SKM-1 (cell line): Measurements from ENCODE around the gene TMEM269.
A peak's percentile ranks its signal among the peaks of the same experiment; 100 is the strongest.

Experiments
- DNase-seq: peaks from one replicate; lab custom pipeline; 2025; ENCODE audit not compliant: unreplicated experiment; lab: John Stamatoyannopoulos, UW

TMEM269 gene

DNA sequence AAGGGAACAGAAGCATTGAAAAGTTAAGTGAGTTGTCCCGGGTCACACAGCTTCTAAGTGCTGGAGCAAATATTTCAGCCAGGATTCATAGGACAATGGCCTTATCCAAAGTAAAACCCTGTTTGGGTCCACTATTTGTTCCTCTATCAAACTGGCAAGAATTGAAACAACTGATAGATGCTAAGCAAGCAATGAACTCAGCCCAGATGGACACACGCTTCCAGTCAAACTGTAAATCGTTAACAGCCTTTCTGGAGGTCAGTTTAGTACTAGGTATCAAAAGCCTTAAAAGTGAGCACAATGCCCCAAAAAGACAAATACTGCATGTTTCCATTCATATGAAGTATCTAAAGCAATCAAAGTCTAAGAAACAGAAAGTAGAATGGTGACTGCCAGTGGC is 33.2 kb downstream of the TMEM269 start:
- DNase-seq: no peak

DNA sequence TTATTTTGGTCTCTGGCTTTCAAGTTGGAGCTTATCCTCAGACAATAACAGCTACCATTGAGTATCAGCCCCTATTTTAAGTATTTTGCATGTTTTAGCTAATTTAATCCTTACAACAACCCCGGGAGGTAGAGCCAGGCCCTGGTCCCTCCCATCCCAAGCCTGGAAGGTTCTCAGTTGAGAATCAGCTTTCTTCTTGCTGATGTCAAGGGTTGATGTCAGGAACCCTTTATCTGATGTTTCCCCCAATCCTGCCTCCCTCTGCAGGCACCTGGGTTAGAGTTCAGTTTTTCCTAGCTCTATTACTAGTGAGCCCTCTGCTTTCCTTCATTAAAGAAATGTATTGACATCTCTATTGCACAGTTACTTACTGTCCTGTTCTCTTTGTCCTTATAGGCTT is 36.0 kb downstream of the TMEM269 start:
- no peak for DNase-seq

DNA sequence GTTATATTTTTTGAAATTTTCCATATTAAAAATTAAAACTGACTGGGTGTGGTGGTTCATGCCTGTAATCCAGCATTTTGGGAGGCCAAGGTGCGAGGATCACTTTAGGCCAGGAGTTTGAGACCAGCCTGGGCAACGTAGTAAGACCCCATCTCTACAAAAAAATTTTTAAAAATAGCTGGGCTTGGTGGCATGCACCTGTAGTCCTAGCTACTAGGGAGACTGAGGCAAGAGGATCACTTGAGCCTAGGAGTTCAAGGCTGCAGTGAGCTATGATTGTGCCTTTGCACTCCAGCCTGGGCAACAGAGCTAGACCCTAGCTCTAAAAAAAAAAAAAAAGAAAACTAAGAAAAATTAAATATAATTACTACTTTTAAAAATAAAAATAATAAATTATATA is 36.9 kb downstream of the TMEM269 start:
- no peak for DNase-seq

DNA sequence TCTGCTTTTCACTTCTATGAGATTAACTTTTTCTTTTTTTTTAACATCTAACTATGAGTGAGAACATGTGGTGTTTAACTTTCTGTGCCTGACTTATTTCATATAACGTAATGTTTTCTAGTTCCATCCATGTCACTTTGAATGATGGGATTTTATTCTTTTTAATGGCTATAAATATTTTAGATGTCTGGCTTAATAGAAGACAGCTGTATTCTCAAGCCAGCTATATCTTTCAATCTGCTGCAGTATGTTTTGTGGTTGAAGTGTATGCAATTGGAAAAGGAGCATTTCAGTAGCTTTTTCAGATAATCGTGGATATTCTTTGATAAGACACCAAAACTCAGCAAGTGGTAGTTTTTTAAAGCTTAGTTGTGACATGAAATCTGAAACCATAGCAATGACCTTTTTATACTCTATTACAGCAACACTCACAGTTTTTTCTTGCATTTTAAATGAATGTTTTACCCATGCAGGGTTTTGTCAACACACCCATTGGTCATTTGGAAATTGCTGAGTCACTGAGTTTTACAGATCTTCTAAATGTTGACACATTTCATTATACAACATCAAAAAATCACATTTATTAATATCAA is 38.1 kb downstream of the TMEM269 start:
- DNase-seq: no peak

DNA sequence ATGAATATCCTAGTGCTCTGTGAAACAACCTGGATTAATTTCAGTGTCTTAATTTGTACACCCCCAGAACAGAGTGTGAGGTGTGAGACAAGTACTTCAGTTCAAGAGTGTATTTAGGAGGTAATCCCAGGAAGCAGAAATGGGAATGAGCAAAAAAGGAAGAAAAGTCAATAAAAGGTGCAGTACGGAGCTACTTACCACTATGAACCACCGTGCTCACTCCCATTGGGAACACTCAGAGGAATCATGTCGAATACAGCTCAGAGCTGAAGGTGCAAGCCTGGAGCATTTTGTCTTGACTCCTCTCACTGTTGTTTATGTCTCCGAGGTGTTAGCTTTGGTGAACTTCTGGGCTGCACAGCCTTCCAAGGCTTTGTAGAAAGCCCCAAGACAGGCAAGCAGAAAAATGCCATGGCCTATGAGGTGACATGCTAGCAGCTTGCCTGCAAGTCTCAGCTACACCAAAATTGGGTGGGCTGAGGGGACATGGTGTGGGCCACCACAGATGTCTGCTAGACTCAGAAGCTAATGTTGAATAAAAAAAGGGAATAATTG is 39.8 kb downstream of the TMEM269 start:
- DNase-seq: no peak

DNA sequence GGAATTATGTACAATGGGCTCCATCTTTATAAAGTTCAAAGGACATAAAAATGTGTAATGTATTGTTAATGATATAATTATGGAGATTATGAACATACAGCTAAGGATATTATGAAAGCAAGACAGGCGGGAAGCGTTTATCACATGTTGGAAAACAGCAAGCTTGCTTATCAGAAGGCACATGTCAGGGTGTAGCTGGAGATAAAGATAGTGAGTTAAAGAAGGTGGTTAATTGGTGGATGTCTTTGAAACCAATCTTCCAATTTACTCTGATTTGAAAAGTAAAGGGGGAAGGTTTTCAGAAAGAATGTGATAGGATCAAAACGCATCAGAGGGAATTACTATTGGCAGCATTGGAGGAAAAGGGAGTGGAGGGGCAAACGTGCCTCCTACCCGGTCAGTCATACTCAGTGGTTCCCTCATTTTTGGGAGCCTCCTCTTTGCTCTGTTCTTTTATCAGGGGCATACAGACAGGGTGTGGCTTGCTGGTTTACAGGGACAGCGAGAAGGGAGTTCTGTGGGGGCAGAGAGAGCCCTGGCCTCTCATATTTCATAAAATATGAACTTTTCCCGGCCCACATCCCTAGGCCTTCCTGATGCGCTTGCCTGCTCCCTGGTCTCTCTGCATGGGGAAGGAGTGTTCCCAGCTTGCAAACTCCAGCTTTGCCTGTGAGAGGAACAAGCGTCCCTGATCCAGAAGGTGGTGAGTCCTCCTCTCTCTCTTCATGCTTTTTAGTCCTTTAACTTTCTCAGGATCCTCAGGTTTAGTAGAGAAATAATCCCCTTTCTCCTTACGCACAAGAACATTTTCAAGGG is 40.5 kb downstream of the TMEM269 start:
- DNase-seq: no peak

DNA sequence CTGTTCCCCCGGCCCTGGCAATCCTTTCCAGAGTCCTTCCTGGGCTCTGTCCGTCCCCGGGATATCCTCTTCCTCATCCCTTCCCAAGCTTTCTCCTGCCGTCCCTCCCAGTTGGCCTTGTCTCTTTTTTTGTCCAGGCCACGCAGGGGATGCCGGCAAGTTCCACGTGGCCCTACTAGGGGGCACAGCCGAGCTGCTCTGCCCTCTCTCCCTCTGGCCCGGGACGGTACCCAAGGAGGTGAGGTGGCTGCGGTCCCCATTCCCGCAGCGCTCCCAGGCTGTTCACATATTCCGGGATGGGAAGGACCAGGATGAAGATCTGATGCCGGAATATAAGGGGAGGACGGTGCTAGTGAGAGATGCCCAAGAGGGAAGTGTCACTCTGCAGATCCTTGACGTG is 45.8 kb downstream of the TMEM269 start:
- DNase-seq: no peak

DNA sequence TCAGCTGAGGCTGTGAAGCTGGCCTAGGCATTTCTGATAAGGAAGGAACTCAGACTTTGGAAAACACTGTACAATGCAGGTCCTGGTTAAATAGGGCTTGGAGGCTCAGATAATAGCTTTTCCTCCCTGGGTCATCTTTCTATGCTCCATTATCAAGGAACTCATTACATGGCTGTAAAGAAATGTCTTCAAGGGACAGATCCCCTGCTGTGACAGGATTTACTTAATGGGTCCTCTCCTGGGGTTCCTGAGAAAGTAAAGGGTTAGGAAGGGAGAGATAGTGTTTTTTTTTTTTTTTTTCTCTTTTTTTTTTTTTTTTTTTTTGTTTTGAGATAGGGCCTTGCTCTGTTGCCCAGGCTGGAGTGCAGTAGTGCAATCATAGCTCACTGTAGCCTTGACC is 46.5 kb downstream of the TMEM269 start:
- DNase-seq: no peak

DNA sequence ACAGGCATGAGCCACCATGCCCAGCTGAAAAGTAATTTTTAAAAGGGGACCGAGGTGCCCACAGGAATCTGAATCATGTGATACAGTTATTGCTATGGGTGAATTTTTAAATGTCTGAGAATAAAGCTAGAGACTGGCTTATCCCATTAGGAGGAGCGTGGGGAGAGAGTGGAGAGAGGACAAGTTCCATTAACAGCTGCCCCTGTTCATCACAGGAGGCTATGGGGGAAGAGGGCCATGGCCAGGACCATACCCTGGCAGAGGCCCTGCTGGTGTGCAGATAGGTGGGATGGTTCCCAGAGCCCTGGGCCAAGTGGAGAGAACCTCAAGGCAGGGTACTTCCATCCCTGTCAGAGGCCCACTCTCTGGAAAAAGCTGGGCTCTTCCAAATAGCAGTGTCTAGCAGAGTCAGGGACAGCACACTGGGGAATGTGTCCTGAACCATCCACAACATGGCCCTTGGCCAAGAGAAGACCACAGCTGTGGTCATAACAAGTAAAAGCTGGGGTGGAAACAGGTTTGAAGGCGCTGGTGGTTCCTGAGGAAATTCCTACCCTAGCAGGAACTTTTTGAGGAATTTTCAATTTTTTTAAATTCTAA is 48.0 kb downstream of the TMEM269 start:
- no peak for DNase-seq

DNA sequence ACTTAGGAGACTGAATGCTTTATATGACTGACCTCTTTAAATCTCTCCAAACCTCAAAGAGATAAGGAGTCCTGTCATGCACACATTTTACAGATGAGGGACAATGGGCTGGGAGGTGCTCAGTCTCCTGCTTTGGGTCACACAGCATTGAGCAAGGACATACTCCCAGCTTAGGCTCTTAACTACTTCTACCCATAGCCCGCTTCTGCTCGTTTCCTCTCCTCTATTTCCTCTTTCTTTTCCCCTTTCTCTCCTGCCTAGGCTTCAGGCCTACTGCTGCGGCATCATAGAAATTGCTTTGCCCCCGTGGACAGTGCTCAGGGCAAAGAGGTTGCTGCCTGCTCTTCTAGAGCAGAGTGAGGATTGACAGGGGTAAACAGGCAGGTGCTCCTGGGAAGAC is 49.2 kb downstream of the TMEM269 start:
- peak; percentile 54 for DNase-seq

DNA sequence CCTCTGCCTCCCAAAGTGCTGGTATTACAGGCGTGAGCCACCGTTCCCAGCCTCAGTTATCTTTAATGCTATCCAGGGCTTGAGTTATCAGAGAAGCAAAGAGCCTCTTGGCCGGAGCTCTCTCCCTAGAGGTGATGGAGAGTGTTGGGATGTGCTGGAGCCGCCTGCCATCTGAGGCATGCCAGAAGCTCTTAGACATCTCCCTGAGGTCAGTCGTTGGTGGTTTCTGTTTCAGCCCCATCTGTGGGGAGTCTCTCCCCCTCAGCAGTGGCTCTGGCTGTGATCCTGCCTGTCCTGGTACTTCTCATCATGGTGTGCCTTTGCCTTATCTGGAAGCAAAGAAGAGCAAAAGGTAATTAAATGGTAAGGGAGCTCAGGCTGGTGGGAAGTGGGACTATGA is 50.0 kb downstream of the TMEM269 start:
- no peak for DNase-seq

DNA sequence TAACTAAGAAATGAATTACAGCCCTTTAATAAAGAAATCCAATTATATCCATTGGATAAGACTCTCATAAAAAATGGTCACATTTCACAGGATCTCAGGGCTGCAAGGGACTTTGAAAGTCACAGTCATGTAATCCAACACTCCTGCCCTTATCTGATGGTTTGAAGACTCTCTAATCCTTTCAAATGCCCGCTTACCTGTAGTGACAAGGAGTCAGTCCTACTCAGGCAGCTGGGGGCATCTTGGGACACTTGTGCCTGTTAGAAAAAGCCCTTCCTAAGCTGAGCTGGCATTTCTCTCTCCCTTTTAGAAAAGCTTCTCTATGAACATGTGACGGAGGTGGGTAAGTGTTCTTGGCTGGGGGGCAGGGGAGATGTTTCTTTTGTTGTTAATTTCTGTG is 50.6 kb downstream of the TMEM269 start:
- DNase-seq: no peak

DNA sequence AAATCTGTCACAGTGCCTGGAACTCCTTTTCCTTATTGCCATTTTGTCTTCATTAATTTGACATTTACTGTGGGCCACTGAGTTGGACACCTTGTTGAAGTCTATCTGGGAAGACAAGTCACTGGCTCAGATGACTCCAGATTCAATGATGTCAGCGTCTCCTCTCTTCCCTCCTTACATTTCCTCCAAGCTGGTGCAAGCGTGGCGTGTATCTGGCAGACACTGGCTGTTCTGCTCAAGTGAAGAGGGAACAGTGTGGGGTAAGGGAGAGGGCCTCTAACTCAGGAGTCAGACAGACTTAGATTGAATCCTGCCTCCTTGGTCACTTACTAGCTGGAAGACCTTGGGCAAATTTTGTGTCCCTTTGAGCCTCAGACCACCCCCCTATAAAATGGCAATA is 52.9 kb downstream of the TMEM269 start:
- no peak for DNase-seq

DNA sequence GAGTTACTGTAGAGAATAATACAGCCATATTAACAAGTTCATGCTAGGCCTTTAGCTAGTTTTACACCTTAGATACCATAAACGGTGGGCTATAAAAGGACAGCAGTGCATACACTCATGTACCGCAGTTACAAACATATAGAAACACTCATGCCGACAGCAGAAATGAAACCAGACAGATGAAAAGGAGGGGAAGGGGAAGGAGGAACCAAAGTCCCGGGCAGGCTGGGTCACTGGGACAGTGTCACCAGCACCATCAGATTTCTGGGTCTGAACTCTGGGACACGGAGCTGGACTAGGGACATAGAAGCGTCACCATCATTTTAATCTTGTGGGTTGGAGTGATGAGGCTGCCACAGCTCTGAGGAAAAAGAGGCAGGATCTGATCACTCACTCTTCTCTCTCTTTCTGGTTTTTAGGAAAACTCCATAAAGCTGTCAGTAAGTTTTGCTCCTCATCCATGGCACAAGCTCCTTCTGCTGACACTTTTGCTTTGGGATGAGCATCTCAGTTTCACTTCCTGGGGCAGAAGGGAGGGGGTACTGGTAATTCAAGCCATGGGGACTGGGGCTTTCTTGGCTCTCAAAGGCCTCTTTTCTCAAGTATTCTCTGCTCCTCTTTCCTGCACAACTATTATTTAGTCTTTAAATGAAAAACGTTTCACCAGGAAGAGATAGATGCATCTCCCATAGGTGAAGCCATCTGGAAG is 53.8 kb downstream of the TMEM269 start:
- no peak for DNase-seq

DNA sequence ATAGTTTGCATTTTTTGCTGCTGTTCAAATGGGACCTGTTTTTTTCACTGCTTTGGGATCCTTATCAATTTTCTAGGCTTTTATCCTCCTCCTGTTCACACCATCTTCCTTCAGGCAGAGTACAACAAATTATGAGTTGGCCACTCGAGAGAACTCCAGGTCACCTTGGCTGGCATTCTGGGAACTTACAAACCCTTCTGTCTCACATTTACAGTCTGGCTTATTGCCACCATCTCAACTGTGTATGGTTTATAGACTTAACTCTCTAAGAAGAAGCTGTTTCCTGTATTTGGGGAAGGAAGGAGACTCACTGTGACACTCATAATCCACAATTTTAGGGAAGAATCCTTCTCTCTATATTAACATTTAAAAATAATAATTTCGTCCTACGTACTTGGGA is 56.2 kb downstream of the TMEM269 start:
- DNase-seq: no peak

DNA sequence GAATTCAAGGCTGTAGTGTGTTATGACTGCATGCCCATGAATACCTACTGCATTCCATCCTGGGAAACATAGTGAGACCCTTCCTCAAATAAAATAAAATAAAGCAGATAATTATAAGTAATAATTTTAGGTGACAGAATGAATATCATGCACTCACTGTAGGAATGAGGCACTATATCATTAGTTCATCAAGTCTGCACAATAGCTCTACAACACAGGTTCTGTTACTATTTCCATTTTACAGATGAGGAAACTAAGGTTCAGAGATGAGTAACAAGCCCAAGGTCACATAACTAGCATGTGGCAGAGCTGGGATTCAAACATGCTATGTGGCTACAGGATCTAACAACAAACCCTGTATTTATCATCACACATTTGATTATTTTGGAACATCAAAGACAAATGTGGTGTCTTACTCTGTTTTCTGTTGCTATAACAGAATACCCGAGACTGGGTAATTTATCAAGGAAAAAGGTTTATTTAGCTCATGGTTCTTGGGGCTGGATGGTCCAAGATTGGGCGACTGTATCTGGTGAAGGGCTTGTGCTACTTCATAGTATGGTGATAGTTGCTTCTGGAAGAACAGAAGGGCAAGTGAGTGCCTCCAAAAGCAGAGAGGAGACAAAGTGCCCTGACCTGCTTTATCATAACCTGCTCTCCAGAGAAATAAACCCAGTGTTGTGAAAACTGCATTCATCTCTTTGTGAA is 56.8 kb downstream of the TMEM269 start:
- no peak for DNase-seq

DNA sequence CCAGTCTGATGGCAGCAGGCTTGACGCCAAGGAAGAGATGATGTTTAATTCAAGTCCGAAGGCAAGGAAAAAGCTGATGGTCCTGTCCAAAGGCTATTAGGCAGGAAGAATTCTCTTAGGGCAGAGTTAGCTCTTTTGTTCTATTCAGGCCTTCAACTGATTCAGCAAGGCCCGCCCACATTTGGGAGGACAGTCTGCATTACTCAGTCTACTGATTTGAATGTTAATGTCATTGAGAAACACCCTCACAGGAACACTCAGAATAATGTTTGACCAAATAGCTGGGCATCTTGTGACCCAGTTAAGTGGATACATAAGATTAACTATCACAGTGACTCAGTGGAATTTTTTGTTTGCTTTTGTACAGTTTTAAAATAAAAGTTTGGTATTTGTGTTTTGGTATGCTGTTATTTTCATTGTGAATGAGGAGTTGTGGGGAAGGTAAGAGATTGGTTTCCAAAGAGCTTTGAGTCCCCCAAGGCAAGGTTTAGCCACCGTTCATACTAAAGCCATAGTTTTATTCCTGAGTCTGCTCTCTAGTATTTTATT is 59.9 kb downstream of the TMEM269 start:
- no peak for DNase-seq

DNA sequence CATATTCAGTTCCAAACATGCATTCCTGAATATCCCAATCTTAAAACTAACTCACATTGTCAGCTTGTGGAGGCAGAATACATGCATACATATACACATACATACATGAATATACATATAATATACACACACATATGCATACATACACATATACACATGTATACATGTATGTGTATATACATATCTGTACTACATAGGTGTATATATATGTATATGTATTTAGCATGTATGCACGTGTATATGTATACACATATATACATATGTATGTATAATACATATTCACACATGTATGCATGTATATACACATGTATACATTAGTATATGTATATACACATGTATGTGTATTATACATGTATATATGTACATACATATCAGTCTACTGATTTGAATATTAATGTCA is 60.4 kb downstream of the TMEM269 start:
- DNase-seq: no peak

DNA sequence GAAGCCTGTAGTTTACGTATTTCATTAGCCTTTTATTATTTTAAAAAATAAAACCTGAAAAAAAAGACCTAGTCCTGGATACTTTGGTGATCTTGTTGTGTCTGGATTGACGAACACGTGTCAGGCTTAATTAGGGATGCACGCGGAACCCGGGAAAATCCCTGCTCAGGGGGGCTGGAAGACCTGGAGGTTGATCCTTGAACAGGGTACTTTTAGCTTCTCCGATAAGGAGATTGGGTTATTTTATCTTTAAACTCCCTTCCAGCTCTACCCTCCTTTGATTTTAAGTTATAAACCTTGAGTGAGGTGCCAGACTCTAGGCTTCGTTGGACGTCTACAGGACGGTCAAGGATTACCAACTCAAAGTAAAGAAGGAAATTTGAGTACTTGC is 61.1 kb downstream of the TMEM269 start:
- no peak for DNase-seq

DNA sequence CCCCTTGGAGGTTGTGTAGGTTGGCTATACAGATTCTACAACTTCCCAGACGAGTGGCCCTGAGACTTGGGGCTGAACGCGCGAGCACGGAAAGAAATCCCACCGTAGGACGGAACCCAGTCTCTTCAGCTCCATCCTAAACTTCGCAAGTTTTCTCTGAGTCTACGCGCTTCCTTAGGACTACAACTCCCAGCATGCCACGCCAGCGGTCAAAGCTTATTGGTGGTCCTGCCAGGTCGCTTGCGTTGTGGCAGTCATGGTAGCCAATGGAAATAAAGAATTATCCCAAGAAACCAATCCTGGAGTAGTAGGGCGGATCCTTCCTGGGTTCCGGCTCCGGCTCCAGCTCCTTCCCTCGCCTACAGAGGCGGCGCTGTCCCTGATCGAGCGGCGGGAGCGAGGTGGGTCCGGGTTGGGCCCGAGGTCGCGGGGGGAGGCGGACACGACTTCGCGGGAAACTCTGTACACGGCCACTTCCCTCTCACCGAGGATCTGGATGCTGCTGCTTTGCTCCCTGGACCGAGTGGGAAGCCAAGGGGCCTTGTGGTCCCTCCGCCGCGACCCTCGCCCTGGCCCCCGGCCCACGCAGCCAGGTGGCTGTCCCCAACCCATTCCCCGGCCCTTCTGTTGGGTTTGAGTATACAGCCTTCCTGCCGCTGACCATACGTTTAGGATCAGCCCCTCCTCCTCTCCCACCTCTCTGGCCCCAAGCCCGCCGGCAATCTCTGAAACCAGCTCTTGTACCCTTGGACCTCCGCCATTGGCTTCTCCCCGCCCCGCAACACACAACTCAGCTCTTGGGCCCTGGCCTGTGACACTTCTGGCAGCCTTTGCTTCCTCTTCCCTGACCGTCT is 61.7 kb downstream of the TMEM269 start, which contains the start of gene ZNF691:
Gene ZNF691, plus strand, starts transcription at position 357 of the 854 bp plus-strand sequence. CDS start 3,046 bp downstream, outside the sequence.
- DNase-seq: peak; percentile 95
